Measurements from ENCODE around the gene SLC25A31. TPM values are rescaled to one million over a fixed set of nuclear protein-coding genes. Genes with fewer than 3 reads are reported as not detected.

SLC25A31 gene
- total and polyA plus RNA-seq, 8 donors = 0.07 TPM; not detected in 7

GRCh38 chr4:127809173-127809800 lies 79.1 kb downstream of the SLC25A31 start:
- WGBS, 2 donors = 90% methylated on average over 6 of the region's 6 CpGs
- Histone ChIP-seq H3K4me1 (no peaks in the 10 kb centered on the region), H3K27me3 (no peaks in the 10 kb centered on the region), H3K4me3 (no peak overlapping the region), H3K9me3 (no peaks in the 10 kb centered on the region), H3K36me3 (peaks cover 0 to 11% (median 0%) of the 10 kb centered on the region in 3 donors), H3K27ac (no peak overlapping the region)
- ATAC-seq (no peak), FAIRE-seq (no peak), DNase-seq (no peak)
- intact Hi-C loops (cut with DNase I) = no loop called here
- no peak for TF ChIP-seq CTCF (IDR thresholded peaks at IDR 0.05)

- Histone ChIP-seq H3K36me3 (peaks cover 0 to 11% (median 0%) of the 10 kb centered on the region in 3 donors), H3K27ac (no peak overlapping the region), H3K4me3 (no peak overlapping the region), H3K9me3 (no peaks in the 10 kb centered on the region), H3K4me1 (no peaks in the 10 kb centered on the region), H3K27me3 (no peaks in the 10 kb centered on the region)
- DNase-seq (no peak), FAIRE-seq (no peak), ATAC-seq (no peak)
- no peak for TF ChIP-seq CTCF (IDR thresholded peaks at IDR 0.05)
- intact Hi-C loops (cut with DNase I) = no loop called here
- 92 to 96% methylated on average over 3 of the region's 3 CpGs for whole genome bisulfite sequencing, 2 donors
Observed at GRCh38 chr4:127810551-127810950, 80.4 kb downstream of the SLC25A31 start.

GRCh38 chr4:127822430-127822829 lies 92.2 kb downstream of the SLC25A31 start:
- H3K4me3 ChIP-seq = no peak overlapping the region
- ATAC-seq = no peak
- H3K36me3 ChIP-seq = no peaks in the 10 kb centered on the region
- H3K27me3 ChIP-seq = no peaks in the 10 kb centered on the region
- H3K9me3 ChIP-seq = no peaks in the 10 kb centered on the region
- no peak for TF ChIP-seq CTCF (IDR thresholded peaks at IDR 0.05)
- no peak for FAIRE-seq
- WGBS, 2 donors = 53 to 56% methylated on average over 2 of the region's 2 CpGs
- DNase-seq = no peak
- H3K27ac ChIP-seq = no peak overlapping the region
- H3K4me1 ChIP-seq = no peaks in the 10 kb centered on the region
- intact Hi-C loops (cut with DNase I) = no loop called here

Other genes with a start within 250 kb of the SLC25A31 start
- 1 to 10 TPM; 1.7 to 8.1 (median 4.1) TPM for gene INTU, start 97.4 kb upstream of the SLC25A31 start, total RNA-seq
- 1 to 10 TPM; 3.2 to 5.5 TPM for gene INTU, start 97.4 kb upstream of the SLC25A31 start, polyA plus RNA-seq
- gene HSPA4L, start 51.9 kb downstream of the SLC25A31 start, total RNA-seq = 1 to 10 TPM; 4.1 to 7.1 (median 6.3) TPM
- gene HSPA4L, start 51.9 kb downstream of the SLC25A31 start, polyA plus RNA-seq = 1 to 10 TPM; 1.2 to 2.0 TPM
- gene PLK4, start 150.5 kb downstream of the SLC25A31 start, total RNA-seq = 1 to 10 TPM in 1 of 6 donors, under 1 TPM in 5; 0.14 to 1.7 (median 0.56) TPM
- gene PLK4, start 150.5 kb downstream of the SLC25A31 start, polyA plus RNA-seq = under 1 TPM; 0.47 to 0.72 TPM
- gene MFSD8, start 234.8 kb downstream of the SLC25A31 start, total RNA-seq = 10 to 100 TPM; 10.8 to 15.8 (median 13.1) TPM
- 10 to 100 TPM; 13.5 to 18.4 TPM for gene MFSD8, start 234.8 kb downstream of the SLC25A31 start, polyA plus RNA-seq
- gene ABHD18, start 235.0 kb downstream of the SLC25A31 start, total RNA-seq = 1 to 10 TPM; 5.6 to 9.3 (median 8.8) TPM
- 1 to 10 TPM; 4.0 to 7.7 TPM for gene ABHD18, start 235.0 kb downstream of the SLC25A31 start, polyA plus RNA-seq